B cell (primary cell): ENCODE results near the gene PCIF1.

ENCODE experiments used
- EZH2 ChIP-seq: IDR thresholded peaks from 2 replicates; pipeline ENCODE4 v1.6.1; 2012; ENCODE audit warnings: borderline replicate concordance, low read depth, mild to moderate bottlenecking, moderate library complexity, low read length; ENCODE audit not compliant: insufficient read depth, poor library complexity, severe bottlenecking
- TF ChIP-seq, protein P1 (sequence below): fragments of 200-600 bp; IDR thresholded peaks from one replicate; pipeline ENCODE4 v1.8.0; 2022; ENCODE audit warnings: antibody characterized with exemption, mild to moderate bottlenecking

DNA sequence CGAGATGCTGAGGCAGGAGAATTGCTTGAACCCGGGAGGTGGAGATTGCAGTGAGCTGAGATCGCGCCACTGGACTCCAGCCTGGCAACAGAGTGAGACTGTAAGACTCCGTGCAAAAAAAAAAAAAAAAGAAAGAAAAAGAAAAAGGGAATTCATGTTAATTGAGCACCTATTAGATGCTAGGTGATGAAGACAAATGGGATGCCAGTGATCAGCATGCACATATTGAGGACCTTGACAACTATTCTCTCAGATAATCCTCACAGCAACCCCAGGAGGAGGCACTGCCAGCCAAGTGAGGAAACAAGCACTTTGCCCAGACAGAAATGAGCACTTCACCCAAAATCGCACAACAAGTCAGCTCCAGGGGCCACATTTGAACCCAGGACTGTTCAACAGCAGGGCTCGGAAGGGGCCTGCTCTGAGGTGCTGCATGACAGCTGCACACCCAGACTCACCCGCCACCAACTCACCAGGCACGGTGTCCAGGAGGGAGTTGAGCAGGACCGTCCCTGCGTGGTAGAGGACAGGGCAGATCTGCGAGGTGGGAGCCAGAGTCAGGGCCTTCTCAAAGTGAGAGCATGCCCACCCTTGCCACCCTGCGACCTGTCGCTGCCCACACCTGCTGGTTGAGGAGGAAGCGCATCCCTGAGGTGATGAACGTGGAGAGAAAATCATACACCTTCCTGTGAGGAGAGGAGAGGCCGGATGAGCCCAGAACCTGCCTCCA lies 27.1 kb upstream of the PCIF1 start:
- TF ChIP-seq, protein P1, sequence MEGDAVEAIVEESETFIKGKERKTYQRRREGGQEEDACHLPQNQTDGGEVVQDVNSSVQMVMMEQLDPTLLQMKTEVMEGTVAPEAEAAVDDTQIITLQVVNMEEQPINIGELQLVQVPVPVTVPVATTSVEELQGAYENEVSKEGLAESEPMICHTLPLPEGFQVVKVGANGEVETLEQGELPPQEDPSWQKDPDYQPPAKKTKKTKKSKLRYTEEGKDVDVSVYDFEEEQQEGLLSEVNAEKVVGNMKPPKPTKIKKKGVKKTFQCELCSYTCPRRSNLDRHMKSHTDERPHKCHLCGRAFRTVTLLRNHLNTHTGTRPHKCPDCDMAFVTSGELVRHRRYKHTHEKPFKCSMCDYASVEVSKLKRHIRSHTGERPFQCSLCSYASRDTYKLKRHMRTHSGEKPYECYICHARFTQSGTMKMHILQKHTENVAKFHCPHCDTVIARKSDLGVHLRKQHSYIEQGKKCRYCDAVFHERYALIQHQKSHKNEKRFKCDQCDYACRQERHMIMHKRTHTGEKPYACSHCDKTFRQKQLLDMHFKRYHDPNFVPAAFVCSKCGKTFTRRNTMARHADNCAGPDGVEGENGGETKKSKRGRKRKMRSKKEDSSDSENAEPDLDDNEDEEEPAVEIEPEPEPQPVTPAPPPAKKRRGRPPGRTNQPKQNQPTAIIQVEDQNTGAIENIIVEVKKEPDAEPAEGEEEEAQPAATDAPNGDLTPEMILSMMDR = no peak
- no peak for TF ChIP-seq EZH2
